ENCODE data around the gene MAML3. TPM values are rescaled to one million over a fixed set of nuclear protein-coding genes. Genes with fewer than 3 reads are reported as not detected.

Gene MAML3
- total RNA-seq, 1 donor, result 0.72 TPM

DNA sequence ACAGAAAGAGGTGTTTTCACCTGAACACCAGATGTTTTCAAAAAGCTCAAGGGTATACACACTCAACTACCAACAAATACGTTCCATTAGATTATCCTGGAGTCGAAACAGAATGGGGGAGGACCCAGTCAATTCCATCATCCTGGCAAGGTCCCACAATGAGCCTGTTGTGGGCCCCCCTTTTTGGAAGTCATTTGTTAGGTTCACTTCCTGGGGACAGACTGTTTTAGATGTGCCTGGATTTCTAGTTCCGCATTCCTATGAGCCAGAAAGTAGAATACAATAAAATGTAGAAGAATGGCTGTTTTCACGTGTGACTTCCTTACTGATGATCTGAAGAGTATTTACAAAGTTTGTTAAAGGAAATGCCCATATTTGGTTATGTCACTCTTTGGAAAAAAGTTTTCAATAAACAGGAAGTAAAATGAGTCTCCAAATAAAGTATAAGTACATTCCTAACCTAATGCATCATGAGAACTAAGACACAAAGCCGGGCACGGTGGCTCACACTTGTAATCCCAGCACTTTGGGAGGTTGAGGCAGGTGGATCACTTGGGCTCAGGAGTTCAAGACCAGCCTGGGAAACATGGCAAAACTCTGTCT lies 192.5 kb downstream of the MAML3 start:
- Histone ChIP-seq H3K27ac (ENCODE audit: low read depth, low read length) (no peak overlapping the region), H3K4me1 (ENCODE audit: insufficient read depth, low read length) (no peaks in the 10 kb centered on the region), H2AFZ (ENCODE audit: low read length) (no peak overlapping the region), H3K79me2 (ENCODE audit: insufficient read depth, low read length) (no peaks in the 10 kb centered on the region), H3K4me3 (ENCODE audit: insufficient read depth, low read length) (no peak overlapping the region), H3K27me3 (ENCODE audit: insufficient read depth, low read length) (peaks cover 56% of the 10 kb centered on the region), H4K20me1 (ENCODE audit: insufficient read depth, low read length) (no peaks in the 10 kb centered on the region), H3K4me2 (ENCODE audit: insufficient read depth, low read length) (no peak overlapping the region), H3K36me3 (ENCODE audit: insufficient read depth, low read length) (no peaks in the 10 kb centered on the region), H3K9me3 (ENCODE audit: low read depth, low read length) (no peaks in the 10 kb centered on the region)
- no peak for DNase-seq (ENCODE audit: insufficient read length, low spot score, missing footprints)
- TF ChIP-seq, protein P1, sequence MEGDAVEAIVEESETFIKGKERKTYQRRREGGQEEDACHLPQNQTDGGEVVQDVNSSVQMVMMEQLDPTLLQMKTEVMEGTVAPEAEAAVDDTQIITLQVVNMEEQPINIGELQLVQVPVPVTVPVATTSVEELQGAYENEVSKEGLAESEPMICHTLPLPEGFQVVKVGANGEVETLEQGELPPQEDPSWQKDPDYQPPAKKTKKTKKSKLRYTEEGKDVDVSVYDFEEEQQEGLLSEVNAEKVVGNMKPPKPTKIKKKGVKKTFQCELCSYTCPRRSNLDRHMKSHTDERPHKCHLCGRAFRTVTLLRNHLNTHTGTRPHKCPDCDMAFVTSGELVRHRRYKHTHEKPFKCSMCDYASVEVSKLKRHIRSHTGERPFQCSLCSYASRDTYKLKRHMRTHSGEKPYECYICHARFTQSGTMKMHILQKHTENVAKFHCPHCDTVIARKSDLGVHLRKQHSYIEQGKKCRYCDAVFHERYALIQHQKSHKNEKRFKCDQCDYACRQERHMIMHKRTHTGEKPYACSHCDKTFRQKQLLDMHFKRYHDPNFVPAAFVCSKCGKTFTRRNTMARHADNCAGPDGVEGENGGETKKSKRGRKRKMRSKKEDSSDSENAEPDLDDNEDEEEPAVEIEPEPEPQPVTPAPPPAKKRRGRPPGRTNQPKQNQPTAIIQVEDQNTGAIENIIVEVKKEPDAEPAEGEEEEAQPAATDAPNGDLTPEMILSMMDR (IDR thresholded peaks at IDR 0.05; ENCODE audit: extremely low read depth, low read depth, low read length), result no peak

DNA sequence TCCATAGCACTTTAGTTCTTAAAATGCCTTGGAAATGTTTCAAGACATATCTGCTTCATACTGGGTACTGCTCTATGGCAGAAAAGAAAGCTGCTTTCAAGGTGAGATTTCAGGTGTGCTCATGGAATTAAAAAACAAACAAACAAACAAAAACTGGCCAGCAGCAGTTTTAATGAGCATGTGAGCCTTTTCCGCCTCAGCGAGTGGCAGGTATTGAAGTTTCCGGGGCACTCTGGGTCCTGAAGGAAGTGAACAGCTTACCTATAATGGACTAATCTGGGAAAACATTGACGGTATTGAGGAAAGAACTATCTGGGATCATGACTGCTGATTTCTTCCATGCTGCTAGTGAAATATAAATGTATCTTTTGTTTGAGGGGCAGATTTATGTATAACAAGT lies 194.6 kb downstream of the MAML3 start:
- Histone ChIP-seq H2AFZ (ENCODE audit: low read length) (no peak overlapping the region), H4K20me1 (ENCODE audit: insufficient read depth, low read length) (no peaks in the 10 kb centered on the region), H3K36me3 (ENCODE audit: insufficient read depth, low read length) (no peaks in the 10 kb centered on the region), H3K4me1 (ENCODE audit: insufficient read depth, low read length) (no peaks in the 10 kb centered on the region), H3K4me3 (ENCODE audit: insufficient read depth, low read length) (no peak overlapping the region), H3K9me3 (ENCODE audit: low read depth, low read length) (no peaks in the 10 kb centered on the region), H3K27me3 (ENCODE audit: insufficient read depth, low read length) (peaks cover 68% of the 10 kb centered on the region), H3K4me2 (ENCODE audit: insufficient read depth, low read length) (no peak overlapping the region), H3K27ac (ENCODE audit: low read depth, low read length) (no peak overlapping the region), H3K79me2 (ENCODE audit: insufficient read depth, low read length) (no peaks in the 10 kb centered on the region)
- TF ChIP-seq, protein P1 (IDR thresholded peaks at IDR 0.05; ENCODE audit: extremely low read depth, low read depth, low read length), result no peak
- no peak for DNase-seq (ENCODE audit: insufficient read length, low spot score, missing footprints)

DNA sequence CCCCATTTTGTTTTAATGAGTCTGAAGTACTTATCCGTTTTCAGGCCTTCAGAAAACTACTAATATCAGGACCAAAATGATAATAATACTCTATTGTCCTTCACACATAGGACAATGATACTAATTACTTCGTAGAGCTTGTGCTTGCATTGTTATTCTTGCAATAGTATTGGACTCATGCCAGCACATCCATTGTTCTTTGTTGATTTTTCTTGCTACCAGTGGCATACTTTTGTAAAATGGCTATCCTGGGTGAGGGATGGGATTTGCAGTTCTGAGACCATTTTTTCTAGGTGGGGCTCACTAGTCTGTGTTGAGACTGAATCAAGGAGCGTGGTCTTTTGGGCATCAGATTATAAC lies 195.3 kb downstream of the MAML3 start:
- TF ChIP-seq, protein P1 (IDR thresholded peaks at IDR 0.05; ENCODE audit: extremely low read depth, low read depth, low read length), result no peak
- no peak for DNase-seq (ENCODE audit: insufficient read length, low spot score, missing footprints)
- Histone ChIP-seq H3K9me3 (ENCODE audit: low read depth, low read length) (no peaks in the 10 kb centered on the region), H3K36me3 (ENCODE audit: insufficient read depth, low read length) (no peaks in the 10 kb centered on the region), H3K79me2 (ENCODE audit: insufficient read depth, low read length) (no peaks in the 10 kb centered on the region), H4K20me1 (ENCODE audit: insufficient read depth, low read length) (no peaks in the 10 kb centered on the region), H3K4me2 (ENCODE audit: insufficient read depth, low read length) (no peak overlapping the region), H3K4me3 (ENCODE audit: insufficient read depth, low read length) (no peak overlapping the region), H3K27ac (ENCODE audit: low read depth, low read length) (no peak overlapping the region), H2AFZ (ENCODE audit: low read length) (no peak overlapping the region), H3K27me3 (ENCODE audit: insufficient read depth, low read length) (peaks cover 74% of the 10 kb centered on the region), H3K4me1 (ENCODE audit: insufficient read depth, low read length) (no peaks in the 10 kb centered on the region)

DNA sequence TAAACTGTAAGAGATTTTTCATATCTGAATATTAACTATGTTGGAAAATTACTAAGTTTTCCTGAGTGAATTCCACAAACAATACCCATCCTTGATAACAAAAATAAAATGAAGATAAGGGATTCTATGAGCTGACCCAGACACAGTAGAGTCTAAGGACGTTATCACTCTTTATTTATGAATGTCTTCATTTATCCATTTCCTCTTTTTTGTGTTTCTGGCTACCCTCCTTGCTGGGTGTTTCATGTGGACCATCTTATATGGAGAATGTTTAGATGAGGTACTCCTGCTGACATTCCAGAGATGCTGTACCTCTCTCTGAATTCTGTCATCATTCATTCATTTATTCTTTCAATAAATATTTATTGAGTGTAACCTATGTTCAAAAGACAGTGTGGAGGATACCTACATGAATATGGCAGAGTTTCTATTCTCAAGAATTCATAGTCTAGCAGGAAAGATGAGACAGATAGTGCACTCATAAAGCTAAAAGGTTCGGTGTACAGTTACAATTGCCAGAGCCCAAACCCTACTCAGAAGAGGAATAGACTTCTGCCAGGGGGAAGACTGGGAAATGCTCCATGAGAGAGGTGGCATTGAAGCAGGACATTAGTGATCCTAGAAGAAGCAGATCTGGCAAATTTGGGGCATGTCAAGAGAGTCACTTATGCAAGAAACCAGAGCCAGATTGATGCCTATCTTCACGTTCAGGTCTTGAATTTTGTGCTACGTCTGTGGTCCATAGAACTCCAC lies 195.8 kb downstream of the MAML3 start:
- H3K27me3 ChIP-seq (ENCODE audit: insufficient read depth, low read length), result peaks cover 70% of the 10 kb centered on the region
- H3K27ac ChIP-seq (ENCODE audit: low read depth, low read length), result no peak overlapping the region
- no peak for DNase-seq (ENCODE audit: insufficient read length, low spot score, missing footprints)
- no peak overlapping the region for H3K4me3 ChIP-seq (ENCODE audit: insufficient read depth, low read length)
- no peaks in the 10 kb centered on the region for H3K79me2 ChIP-seq (ENCODE audit: insufficient read depth, low read length)
- H4K20me1 ChIP-seq (ENCODE audit: insufficient read depth, low read length), result no peaks in the 10 kb centered on the region
- TF ChIP-seq, protein P1 (IDR thresholded peaks at IDR 0.05; ENCODE audit: extremely low read depth, low read depth, low read length), result no peak
- no peaks in the 10 kb centered on the region for H3K4me1 ChIP-seq (ENCODE audit: insufficient read depth, low read length)
- no peaks in the 10 kb centered on the region for H3K36me3 ChIP-seq (ENCODE audit: insufficient read depth, low read length)
- no peaks in the 10 kb centered on the region for H3K9me3 ChIP-seq (ENCODE audit: low read depth, low read length)
- no peak overlapping the region for H3K4me2 ChIP-seq (ENCODE audit: insufficient read depth, low read length)
- no peak overlapping the region for H2AFZ ChIP-seq (ENCODE audit: low read length)

Data from osteoblast (primary cell).